Panc1 (cell line): Measurements from ENCODE around the gene FIBIN. TPM values are rescaled to one million over a fixed set of nuclear protein-coding genes. Genes with fewer than 3 reads are reported as not detected.

Experiments used
- ATAC-seq: fragments of 200-7000 bp; cut with Tn5 transposase; 2 replicates; pipeline ENCODE4 v1.9.1; 2020; ENCODE audit warnings: mild to moderate bottlenecking, moderate library complexity
- BruUV-seq: library from RNA; stranded (reverse); fragments of 400-500 nt; replicated peaks from 2 replicates; lab custom pipeline; 2021; lab: Mats Ljungman, UMichigan
- CTCF ChIA-PET: fragments of 300-600 bp; sonication (Branson Sonifier 250); formaldehyde crosslinking; loops from one replicate; lab custom pipeline; 2022; ENCODE audit warnings: antibody characterized with exemption; lab: Charles Lee
- POLR2A ChIA-PET: fragments of 300-600 bp; sonication (Branson Sonifier 250); formaldehyde crosslinking; loops from one replicate; lab custom pipeline; 2022; ENCODE audit warnings: antibody characterized with exemption; lab: Charles Lee
- DNase-seq: peaks from one replicate; pipeline ENCODE4 v3.0.0-alpha.2; 2010; ENCODE audit warnings: low read depth, low spot score
- H3K27ac ChIP-seq: 2 replicates; pipeline ENCODE4 v1.5.1; 2011; ENCODE audit warnings: mild to moderate bottlenecking, low read length, inconsistent platforms
- H3K27me3 ChIP-seq: fragments of 200-500 bp; sonication (Bioruptor generic); 2 replicates; pipeline ENCODE4 v1.6.0; 2014; ENCODE audit warnings: low read length, inconsistent platforms; ENCODE audit not compliant: control insufficient read depth, insufficient read depth
- H3K36me3 ChIP-seq: fragments of 200-500 bp; sonication (Bioruptor generic); 2 replicates; pipeline ENCODE4 v1.5.1; 2014; ENCODE audit warnings: inconsistent platforms, mild to moderate bottlenecking, low read length, moderate library complexity; ENCODE audit not compliant: control insufficient read depth, insufficient read depth
- H3K4me1 ChIP-seq: 2 replicates; pipeline ENCODE4 v1.5.1; 2011; ENCODE audit warnings: inconsistent platforms, mild to moderate bottlenecking, low read length, moderate library complexity; ENCODE audit not compliant: control insufficient read depth, insufficient read depth
- H3K4me3 ChIP-seq, 2 experiments: 2 replicates each; pipeline ENCODE4 v1.5.1; 2011 to 2012; ENCODE audit warnings: low read depth in 2 of 2, low read length in 2 of 2, mild to moderate bottlenecking in 2 of 2, inconsistent platforms in 1 of 2, moderate library complexity in 1 of 2
- H3K9me3 ChIP-seq: fragments of 200-500 bp; sonication (Bioruptor generic); 2 replicates; pipeline ENCODE4 v1.5.1; 2014; ENCODE audit warnings: low read depth, mild to moderate bottlenecking, inconsistent platforms, low read length, moderate library complexity; ENCODE audit not compliant: control insufficient read depth, insufficient read depth
- CTCF ChIP-seq: fragments of 450-650 bp; IDR thresholded peaks from 2 replicates; pipeline ENCODE4 v1.5.1; 2017; ENCODE audit warnings: mild to moderate bottlenecking
- POLR2AphosphoS5 ChIP-seq: IDR thresholded peaks from 2 replicates; pipeline ENCODE4 v1.6.1; 2012; ENCODE audit warnings: mild to moderate bottlenecking, low read depth, low read length, moderate library complexity
- REST ChIP-seq, 2 experiments: IDR thresholded peaks; 2 replicates each; pipeline ENCODE4 v1.6.1; 2011 to 2012; ENCODE audit warnings: low read depth in 2 of 2, control low read depth in 1 of 2, low read length in 1 of 2, mild to moderate bottlenecking in 1 of 2, moderate library complexity in 1 of 2; ENCODE audit not compliant: insufficient read depth in 1 of 2
- SIN3A ChIP-seq: IDR thresholded peaks from 2 replicates; pipeline ENCODE4 v1.6.1; 2012; ENCODE audit warnings: low read depth, mild to moderate bottlenecking, low read length, moderate library complexity, borderline replicate concordance; ENCODE audit not compliant: insufficient read depth
- TCF7L2 ChIP-seq: IDR thresholded peaks from 2 replicates; pipeline ENCODE4 v1.6.1; 2011; ENCODE audit warnings: mild to moderate bottlenecking, low read depth, low read length, inconsistent platforms
- in situ Hi-C: cut with HindIII; loops from 2 replicates; pipeline ENCODE4 v1.10.0; 2016; ENCODE audit warnings: low sequenced_read_pairs, low pct_unique_long_range_greater_than_20kb
- intact Hi-C: fragments of 100-400 bp; cut with micrococcal nuclease; formaldehyde crosslinking; loops from one replicate; pipeline ENCODE4 v1.10.0; 2022; ENCODE audit not compliant: unreplicated experiment
- total RNA-seq: library from RNA; stranded (reverse); gene quantifications from one replicate; pipeline ENCODE4 v1.2.1, GENCODE V29; 2021; ENCODE audit not compliant: unreplicated experiment

Gene FIBIN
- total RNA-seq, 1 experiment from 2014 or later, result not detected

- Histone ChIP-seq H3K4me1 (no peaks in the 10 kb centered on the region), H3K9me3 (no peaks in the 10 kb centered on the region), H3K36me3 (no peaks in the 10 kb centered on the region), H3K4me3 (no peak overlapping the region), H3K27me3 (no peaks in the 10 kb centered on the region; the same call in 1 of the 2 replicates), H3K27ac (no peak overlapping the region)
- ChIA-PET POLR2A (no interaction called here), CTCF (no interaction called here)
- ATAC-seq (no peak), DNase-seq (no peak)
- no TSS peak for BruUV-seq
- intact Hi-C loops, result no loop called here
- no peak for TF ChIP-seq REST (IDR thresholded peaks at IDR 0.05; ENCODE audit: insufficient read depth in 1 of 2, low read depth in 2 of 2, low read length in 1 of 2)
- no peak for TF ChIP-seq CTCF
- no peak for TF ChIP-seq TCF7L2
- no peak for TF ChIP-seq SIN3A
- no peak for TF ChIP-seq POLR2AphosphoS5
- in situ Hi-C loops, result no loop called here
Observed at GRCh38 chr11:27011560-27012233, 17.8 kb downstream of the FIBIN start.

- H3K27ac ChIP-seq, result no peak overlapping the region
- BruUV-seq, result no TSS peak
- ChIA-PET POLR2A (no interaction called here), CTCF (no interaction called here)
- DNase-seq, result no peak
- no peaks in the 10 kb centered on the region; the same call in 1 of the 2 replicates for H3K27me3 ChIP-seq
- intact Hi-C loops, result no loop called here
- H3K4me1 ChIP-seq, result no peaks in the 10 kb centered on the region
- in situ Hi-C loops, result no loop called here
- TF ChIP-seq CTCF, result no peak
- ATAC-seq, result no peak
- H3K36me3 ChIP-seq, result no peaks in the 10 kb centered on the region
- H3K9me3 ChIP-seq, result no peaks in the 10 kb centered on the region
- H3K4me3 ChIP-seq, result no peak overlapping the region
Observed at GRCh38 chr11:27012234-27012921, 18.5 kb downstream of the FIBIN start.
